Measurements from ENCODE around the gene TNFRSF19.

GRCh38 chr13:23671897-23672296 lies 101.7 kb downstream of the TNFRSF19 start:
- TF ChIP-seq CTCF (IDR thresholded peaks at IDR 0.05) (no peak), POLR2A (IDR thresholded peaks at IDR 0.05) (no peak)

All from testis (tissue), 2 donors.